CD14-positive monocyte (primary cell): ENCODE data around the gene MRPL14. TPM values are rescaled to one million over a fixed set of nuclear protein-coding genes. Genes with fewer than 3 reads are reported as not detected.

ENCODE experiments used
- DNase-seq, 3 donors: peaks; one replicate each; pipeline ENCODE4 v3.0.0-alpha.2; 2011 to 2022
- H2AFZ ChIP-seq: 2 replicates; pipeline ENCODE4 v1.6.0; 2012; ENCODE audit warnings: mild to moderate bottlenecking, low read depth, low read length, inconsistent platforms; ENCODE audit not compliant: insufficient read depth, poor library complexity, severe bottlenecking
- H3K27ac ChIP-seq, 2 donors: 1 replicate in 1 of 2; 2 replicates in 1 of 2; pipeline ENCODE4 v1.5.1; 2012 to 2013; ENCODE audit warnings: low read length in 2 of 2, control low read depth in 1 of 2, inconsistent platforms in 1 of 2, low read depth in 1 of 2, mild to moderate bottlenecking in 1 of 2
- H3K27me3 ChIP-seq, 2 donors: one replicate each; pipeline versions ENCODE4 v1.6.0 to v1.6.1; 2011 to 2013; ENCODE audit warnings: low read length in 2 of 2; ENCODE audit not compliant: control insufficient read depth in 2 of 2, insufficient read depth in 2 of 2
- H3K36me3 ChIP-seq, 2 donors: replicated peaks in 1 of 2; 1 replicate in 1 of 2; 2 replicates in 1 of 2; pipeline versions ENCODE4 v1.5.1 to v1.6.1; 2012 to 2013; ENCODE audit warnings: low read length in 2 of 2, control low read depth in 1 of 2, inconsistent platforms in 1 of 2, mild to moderate bottlenecking in 1 of 2; ENCODE audit not compliant: insufficient read depth in 2 of 2, control insufficient read depth in 1 of 2
- H3K4me1 ChIP-seq, 2 donors: 1 replicate in 1 of 2; 2 replicates in 1 of 2; pipeline versions ENCODE4 v1.5.1 to v1.6.1; 2012 to 2013; ENCODE audit warnings: low read length in 2 of 2, control low read depth in 1 of 2, inconsistent platforms in 1 of 2, mild to moderate bottlenecking in 1 of 2, moderate library complexity in 1 of 2; ENCODE audit not compliant: insufficient read depth in 2 of 2, control insufficient read depth in 1 of 2
- H3K4me2 ChIP-seq: replicated peaks from 2 replicates; pipeline ENCODE3; 2012; ENCODE audit warnings: low read length, moderate library complexity, mild to moderate bottlenecking; ENCODE audit not compliant: poor library complexity, severe bottlenecking; ENCODE audit errors: extremely low read depth
- H3K4me3 ChIP-seq, 3 experiments: fragments of 200-600 bp in 1 of 3; sonication (generic) in 1 of 3; replicated peaks in 1 of 3; 1 replicate in 2 of 3; 2 replicates in 1 of 3; pipeline ENCODE4 v1.5.1; 2011 to 2013; ENCODE audit warnings: low read length in 3 of 3, mild to moderate bottlenecking in 3 of 3, control low read depth in 2 of 3, low read depth in 2 of 3, inconsistent platforms in 1 of 3, moderate library complexity in 1 of 3
- H3K79me2 ChIP-seq: 2 replicates; pipeline ENCODE4 v1.6.0; 2012; ENCODE audit warnings: mild to moderate bottlenecking, control low read depth, inconsistent platforms, low read length, moderate library complexity; ENCODE audit not compliant: insufficient read depth
- H3K9ac ChIP-seq: 2 replicates; pipeline ENCODE4 v1.6.0; 2017; ENCODE audit warnings: low read length, mild to moderate bottlenecking; ENCODE audit not compliant: insufficient read depth, poor library complexity, severe bottlenecking
- H3K9me3 ChIP-seq, 2 donors: replicated peaks in 1 of 2; 1 replicate in 1 of 2; 2 replicates in 1 of 2; pipeline versions ENCODE4 v1.5.1 to v1.6.1; 2012 to 2013; ENCODE audit warnings: low read length in 2 of 2, control low read depth in 1 of 2; ENCODE audit not compliant: control insufficient read depth in 1 of 2, insufficient read depth in 1 of 2
- H4K20me1 ChIP-seq: 2 replicates; pipeline ENCODE4 v1.6.0; 2012; ENCODE audit warnings: mild to moderate bottlenecking, low read length, control low read depth, moderate library complexity; ENCODE audit not compliant: insufficient read depth
- H3K27ac Mint-ChIP-seq, 7 donors: one replicate each; pipeline ENCODE4 v1.8.0; 2020; ENCODE audit warnings: mild to moderate bottlenecking in 7 of 7, mixed read lengths in 7 of 7, moderate library complexity in 6 of 7, inconsistent platforms in 2 of 7
- H3K27me3 Mint-ChIP-seq, 3 donors: one replicate each; pipeline ENCODE4 v1.8.0; 2021 to 2022; ENCODE audit warnings: low read depth in 3 of 3, mild to moderate bottlenecking in 3 of 3, mixed read lengths in 3 of 3, moderate library complexity in 3 of 3, inconsistent platforms in 1 of 3
- H3K36me3 Mint-ChIP-seq, 2 donors: one replicate each; pipeline ENCODE4 v1.8.0; 2020; ENCODE audit warnings: mixed read lengths in 2 of 2, inconsistent platforms in 1 of 2, mild to moderate bottlenecking in 1 of 2
- H3K4me1 Mint-ChIP-seq: one replicate; pipeline ENCODE4 v1.8.0; 2020; ENCODE audit warnings: mild to moderate bottlenecking, mixed read lengths
- H3K4me3 Mint-ChIP-seq, 2 donors: one replicate each; pipeline ENCODE4 v1.8.0; 2020; ENCODE audit warnings: mild to moderate bottlenecking in 2 of 2, mixed read lengths in 2 of 2, moderate library complexity in 1 of 2
- H3K9me3 Mint-ChIP-seq, 7 donors: one replicate each; pipeline ENCODE4 v1.8.0; 2020 to 2022; ENCODE audit warnings: mixed read lengths in 7 of 7, mild to moderate bottlenecking in 6 of 7, moderate library complexity in 6 of 7, inconsistent platforms in 2 of 7
- WGBS: methylation state at CpG from one replicate; pipeline ENCODE4 v1.1.5; 2013; ENCODE audit warnings: missing lambda C conversion rate; ENCODE audit not compliant: insufficient coverage; 5-methylcytosine and 5-hydroxymethylcytosine counted together
- intact Hi-C, 2 donors: fragments of 100-400 bp; cut with micrococcal nuclease; formaldehyde crosslinking; loops; one replicate each; pipeline versions ENCODE4 v1.15.0 to v1.15.1; 2023
- polyA plus RNA-seq, 3 donors: library from polyadenylated mRNA; depleted of rRNA in 1 of 3; unstranded in 2 of 3; stranded (reverse) in 1 of 3; fragments of 300-500 nt in 2 of 3; fragments of >200 nt in 1 of 3; fragmentation: Illumina TruSeq in 2 of 3; gene quantifications; 1 replicate in 2 of 3; 2 replicates in 1 of 3; pipeline ENCODE4 v1.2.3, GENCODE V29; 2012 to 2021
- TF ChIP-seq, protein P1 (sequence below): fragments of 200-600 bp; IDR thresholded peaks from one replicate; pipeline ENCODE4 v1.8.0; 2022; ENCODE audit warnings: antibody characterized with exemption, mild to moderate bottlenecking

MRPL14 gene
- polyA plus RNA-seq, 3 donors = 18.5 to 91.5 (median 78.2) TPM

DNA sequence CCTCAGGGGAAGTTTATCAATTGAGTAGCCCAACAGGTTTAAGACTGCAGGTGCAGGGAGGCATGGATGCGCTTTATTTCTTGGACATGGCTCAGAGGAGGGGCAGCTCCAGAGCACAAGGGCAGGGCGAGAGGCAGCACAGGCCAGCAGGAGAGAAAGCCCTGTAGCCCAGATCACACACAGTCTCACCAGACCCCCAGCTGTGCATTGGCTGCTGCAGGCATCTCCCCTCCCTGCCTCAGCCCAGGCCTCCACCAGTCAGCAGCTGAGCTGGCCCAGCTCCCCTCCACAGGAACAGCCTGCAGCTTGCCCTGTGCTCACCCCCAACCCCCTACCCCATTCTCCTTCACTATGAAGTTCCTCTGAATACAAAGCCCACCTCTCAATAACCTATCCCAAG lies 24.7 kb downstream of the MRPL14 start:
- Histone ChIP-seq H3K27ac (no peak overlapping the region), H3K4me3 (no peak overlapping the region), H4K20me1 (peaks cover 20% of the 10 kb centered on the region), H3K9ac (no peak overlapping the region), H3K4me1 (no peaks in the 10 kb centered on the region), H3K36me3 (peaks cover 26 to 53% of the 10 kb centered on the region in 2 donors), H3K79me2 (no peaks in the 10 kb centered on the region), H3K9me3 (no peaks in the 10 kb centered on the region), H2AFZ (no peak overlapping the region), H3K27me3 (no peaks in the 10 kb centered on the region), H3K4me2 (no peak overlapping the region)
- peaks cover 45 to 55% of the 10 kb centered on the region in 2 donors for H3K36me3 Mint-ChIP-seq
- WGBS = 100% methylated on average over 1 of the region's 2 CpGs
- no peak overlapping the region for H3K27ac Mint-ChIP-seq
- DNase-seq = no peak
- TF ChIP-seq, protein P1, sequence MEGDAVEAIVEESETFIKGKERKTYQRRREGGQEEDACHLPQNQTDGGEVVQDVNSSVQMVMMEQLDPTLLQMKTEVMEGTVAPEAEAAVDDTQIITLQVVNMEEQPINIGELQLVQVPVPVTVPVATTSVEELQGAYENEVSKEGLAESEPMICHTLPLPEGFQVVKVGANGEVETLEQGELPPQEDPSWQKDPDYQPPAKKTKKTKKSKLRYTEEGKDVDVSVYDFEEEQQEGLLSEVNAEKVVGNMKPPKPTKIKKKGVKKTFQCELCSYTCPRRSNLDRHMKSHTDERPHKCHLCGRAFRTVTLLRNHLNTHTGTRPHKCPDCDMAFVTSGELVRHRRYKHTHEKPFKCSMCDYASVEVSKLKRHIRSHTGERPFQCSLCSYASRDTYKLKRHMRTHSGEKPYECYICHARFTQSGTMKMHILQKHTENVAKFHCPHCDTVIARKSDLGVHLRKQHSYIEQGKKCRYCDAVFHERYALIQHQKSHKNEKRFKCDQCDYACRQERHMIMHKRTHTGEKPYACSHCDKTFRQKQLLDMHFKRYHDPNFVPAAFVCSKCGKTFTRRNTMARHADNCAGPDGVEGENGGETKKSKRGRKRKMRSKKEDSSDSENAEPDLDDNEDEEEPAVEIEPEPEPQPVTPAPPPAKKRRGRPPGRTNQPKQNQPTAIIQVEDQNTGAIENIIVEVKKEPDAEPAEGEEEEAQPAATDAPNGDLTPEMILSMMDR = no peak
- H3K27me3 Mint-ChIP-seq = peaks cover 0 to 3% (median 0%) of the 10 kb centered on the region in 3 donors
- peaks cover 4% of the 10 kb centered on the region for H3K4me1 Mint-ChIP-seq
- H3K4me3 Mint-ChIP-seq = no peak overlapping the region
- intact Hi-C loops = loop anchor here in 1 of 2 donors (5.0 kb wide), 1 partner anchor 40 kb away; no protein-coding TSS in a partner anchor
- H3K9me3 Mint-ChIP-seq = no peaks in the 10 kb centered on the region

DNA sequence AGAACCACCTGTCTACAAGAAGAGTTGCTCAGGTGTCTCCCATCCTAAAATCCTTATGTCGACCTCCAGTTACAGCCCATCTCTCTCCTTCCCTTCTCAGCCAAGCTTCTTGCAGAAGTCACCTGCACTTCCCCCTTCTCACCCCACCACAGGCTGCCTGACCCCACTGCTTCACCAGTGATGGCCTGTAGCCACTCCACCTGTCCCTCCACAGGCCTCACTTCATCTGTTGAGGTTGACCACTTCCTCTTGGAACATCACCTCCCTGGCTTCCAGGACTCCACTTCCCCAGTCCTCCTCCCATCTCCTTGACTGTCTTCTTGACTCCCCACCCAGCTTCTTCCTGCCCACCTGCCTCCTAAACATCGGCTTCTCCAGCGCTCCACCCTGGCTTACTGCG lies 25.4 kb downstream of the MRPL14 start:
- Histone ChIP-seq H2AFZ (no peak overlapping the region), H3K4me2 (no peak overlapping the region), H3K36me3 (peaks cover 24 to 48% of the 10 kb centered on the region in 2 donors), H3K4me3 (no peak overlapping the region), H3K27ac (no peak overlapping the region), H3K4me1 (no peaks in the 10 kb centered on the region), H4K20me1 (peaks cover 19% of the 10 kb centered on the region), H3K79me2 (no peaks in the 10 kb centered on the region), H3K9me3 (no peaks in the 10 kb centered on the region), H3K9ac (no peak overlapping the region), H3K27me3 (no peaks in the 10 kb centered on the region)
- Mint-ChIP-seq H3K27me3 (peaks cover 0 to 3% (median 0%) of the 10 kb centered on the region in 3 donors), H3K27ac (peak overlapping the region in 1 of 7 donors; percentile 3), H3K4me1 (peaks cover 4% of the 10 kb centered on the region), H3K36me3 (peaks cover 42 to 48% of the 10 kb centered on the region in 2 donors), H3K9me3 (no peaks in the 10 kb centered on the region), H3K4me3 (no peak overlapping the region)
- WGBS = 88% methylated on average over 4 of the region's 4 CpGs
- intact Hi-C loops = loop anchor here in 1 of 2 donors (5.0 kb wide), 1 partner anchor 40 kb away; no protein-coding TSS in a partner anchor
- DNase-seq = no peak
- TF ChIP-seq, protein P1 = no peak
